UCSD-AML1 (cell line): ENCODE measurements around the gene NGF.

Source experiments
- DNase-seq: peaks from one replicate; lab custom pipeline; 2025; ENCODE audit not compliant: unreplicated experiment; lab: John Stamatoyannopoulos, UW

Gene NGF

GRCh38 chr1:115240297-115240696, 97.8 kb downstream of the NGF start:
- DNase-seq, result no peak

- no peak for DNase-seq
These were observed 98.6 kb downstream of the NGF start for GRCh38 chr1:115239426-115239825.

GRCh38 chr1:115239148-115239422, 99.0 kb downstream of the NGF start:
- DNase-seq, result no peak

GRCh38 chr1:115238336-115239147, 99.5 kb downstream of the NGF start:
- no peak for DNase-seq

DNA sequence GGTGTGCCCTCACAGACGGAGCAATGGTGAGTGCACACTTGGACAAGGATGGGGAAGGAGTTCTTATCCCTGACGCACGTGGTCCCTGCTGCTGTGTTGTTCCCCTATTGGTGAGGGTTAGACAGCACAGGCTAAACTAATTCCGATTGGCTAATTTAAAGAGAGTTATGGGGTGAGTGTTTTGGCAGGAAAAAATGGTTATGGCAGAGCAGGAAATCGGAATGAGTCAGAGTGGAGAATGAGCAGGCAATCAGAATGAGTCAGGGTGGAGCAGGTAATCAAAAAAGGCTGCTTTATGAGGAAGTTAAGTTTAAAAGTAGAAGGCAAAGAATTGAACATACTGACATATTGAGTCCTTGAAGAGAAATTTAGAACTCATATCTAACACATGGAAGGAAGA, 100.5 kb downstream of the NGF start:
- no peak for DNase-seq

- no peak for DNase-seq
These were observed 101.0 kb downstream of the NGF start for GRCh38 chr1:115237023-115237422.
